ENCODE measurements around the gene MAB21L4.

GRCh38 chr2:240913810-240914644, 18.1 kb upstream of the MAB21L4 start:
- TF ChIP-seq, protein P1, sequence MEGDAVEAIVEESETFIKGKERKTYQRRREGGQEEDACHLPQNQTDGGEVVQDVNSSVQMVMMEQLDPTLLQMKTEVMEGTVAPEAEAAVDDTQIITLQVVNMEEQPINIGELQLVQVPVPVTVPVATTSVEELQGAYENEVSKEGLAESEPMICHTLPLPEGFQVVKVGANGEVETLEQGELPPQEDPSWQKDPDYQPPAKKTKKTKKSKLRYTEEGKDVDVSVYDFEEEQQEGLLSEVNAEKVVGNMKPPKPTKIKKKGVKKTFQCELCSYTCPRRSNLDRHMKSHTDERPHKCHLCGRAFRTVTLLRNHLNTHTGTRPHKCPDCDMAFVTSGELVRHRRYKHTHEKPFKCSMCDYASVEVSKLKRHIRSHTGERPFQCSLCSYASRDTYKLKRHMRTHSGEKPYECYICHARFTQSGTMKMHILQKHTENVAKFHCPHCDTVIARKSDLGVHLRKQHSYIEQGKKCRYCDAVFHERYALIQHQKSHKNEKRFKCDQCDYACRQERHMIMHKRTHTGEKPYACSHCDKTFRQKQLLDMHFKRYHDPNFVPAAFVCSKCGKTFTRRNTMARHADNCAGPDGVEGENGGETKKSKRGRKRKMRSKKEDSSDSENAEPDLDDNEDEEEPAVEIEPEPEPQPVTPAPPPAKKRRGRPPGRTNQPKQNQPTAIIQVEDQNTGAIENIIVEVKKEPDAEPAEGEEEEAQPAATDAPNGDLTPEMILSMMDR (tag by site-specific recombination; IDR thresholded peaks at IDR 0.05) = peak; percentile 89
- no peak for TF ChIP-seq ZNF639 (tag by site-specific recombination; IDR thresholded peaks at IDR 0.05)
- no peak for TF ChIP-seq ZNF707 (tag by site-specific recombination; IDR thresholded peaks at IDR 0.05)
- TF ChIP-seq ZNF791 (tag by site-specific recombination; IDR thresholded peaks at IDR 0.05) = no peak
- no peak for TF ChIP-seq ZNF549 (tag by site-specific recombination; IDR thresholded peaks at IDR 0.05)
- no peak for TF ChIP-seq KLF16 (tag by site-specific recombination; IDR thresholded peaks at IDR 0.05)
- TF ChIP-seq, protein P2, sequence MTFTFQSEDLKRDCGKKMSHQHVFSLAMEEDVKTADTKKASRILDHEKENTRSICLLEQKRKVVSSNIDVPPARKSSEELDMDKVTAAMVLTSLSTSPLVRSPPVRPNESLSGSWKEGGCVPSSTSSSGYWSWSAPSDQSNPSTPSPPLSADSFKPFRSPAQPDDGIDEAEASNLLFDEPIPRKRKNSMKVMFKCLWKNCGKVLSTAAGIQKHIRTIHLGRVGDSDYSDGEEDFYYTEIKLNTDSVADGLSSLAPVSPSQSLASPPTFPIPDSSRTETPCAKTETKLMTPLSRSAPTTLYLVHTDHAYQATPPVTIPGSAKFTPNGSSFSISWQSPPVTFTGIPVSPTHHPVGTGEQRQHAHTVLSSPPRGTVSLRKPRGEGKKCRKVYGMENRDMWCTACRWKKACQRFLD (tag by site-specific recombination; IDR thresholded peaks at IDR 0.05) = no peak
- TF ChIP-seq ZNF112 (tag by site-specific recombination; IDR thresholded peaks at IDR 0.05) = no peak
- no peak for TF ChIP-seq ZNF416 (tag by site-specific recombination; IDR thresholded peaks at IDR 0.05)
- no peak for TF ChIP-seq REST (tag by site-specific recombination; IDR thresholded peaks at IDR 0.05)
- TF ChIP-seq ZNF248 (tag by site-specific recombination; IDR thresholded peaks at IDR 0.05) = no peak
- TF ChIP-seq ZBTB26 (tag by site-specific recombination; optimal IDR thresholded peaks at IDR 0.05) = no peak
- no peak for TF ChIP-seq ZNF266 (tag by site-specific recombination; IDR thresholded peaks at IDR 0.05; ENCODE audit: low read depth)
